Activated T-cell treated with anti-CD3 and anti-CD28 coated beads, Interleukin-2, amount 50 U/mL, for 4 hours (primary cell): ENCODE measurements around the gene KLK1. TPM values are rescaled to one million over a fixed set of nuclear protein-coding genes. Genes with fewer than 3 reads are reported as not detected.
A peak's percentile ranks its signal among the peaks of the same experiment; 100 is the strongest.

Experiments
- ATAC-seq, 2 donors: fragments of 200-7000 bp; cut with Tn5 transposase; one replicate each; pipeline ENCODE4 v1.10.0; 2021
- DNase-seq: peaks from one replicate; pipeline ENCODE4 v3.0.0-alpha.2; 2020
- H3K27me3 Mint-ChIP-seq: one replicate; pipeline ENCODE4 v1.8.0; 2021; ENCODE audit warnings: low read depth, mixed read lengths
- H3K36me3 Mint-ChIP-seq: one replicate; pipeline ENCODE4 v1.8.0; 2022; ENCODE audit warnings: mixed read lengths; ENCODE audit not compliant: insufficient read depth
- H3K4me1 Mint-ChIP-seq: one replicate; pipeline ENCODE4 v1.8.0; 2021; ENCODE audit warnings: low read depth, mixed read lengths
- H3K4me3 Mint-ChIP-seq: one replicate; pipeline ENCODE4 v1.8.0; 2021; ENCODE audit warnings: mild to moderate bottlenecking, moderate library complexity, mixed read lengths
- H3K9me3 Mint-ChIP-seq: one replicate; pipeline ENCODE4 v1.8.0; 2021; ENCODE audit warnings: mixed read lengths
- total RNA-seq, 3 donors: library from RNA; stranded (reverse); gene quantifications; one replicate each; pipeline ENCODE4 v1.2.1, GENCODE V29; 2021

The KLK1 gene
- total RNA-seq, 3 donors from 2014 or later, result 0.58 to 1.1 (median 0.71) TPM

DNA sequence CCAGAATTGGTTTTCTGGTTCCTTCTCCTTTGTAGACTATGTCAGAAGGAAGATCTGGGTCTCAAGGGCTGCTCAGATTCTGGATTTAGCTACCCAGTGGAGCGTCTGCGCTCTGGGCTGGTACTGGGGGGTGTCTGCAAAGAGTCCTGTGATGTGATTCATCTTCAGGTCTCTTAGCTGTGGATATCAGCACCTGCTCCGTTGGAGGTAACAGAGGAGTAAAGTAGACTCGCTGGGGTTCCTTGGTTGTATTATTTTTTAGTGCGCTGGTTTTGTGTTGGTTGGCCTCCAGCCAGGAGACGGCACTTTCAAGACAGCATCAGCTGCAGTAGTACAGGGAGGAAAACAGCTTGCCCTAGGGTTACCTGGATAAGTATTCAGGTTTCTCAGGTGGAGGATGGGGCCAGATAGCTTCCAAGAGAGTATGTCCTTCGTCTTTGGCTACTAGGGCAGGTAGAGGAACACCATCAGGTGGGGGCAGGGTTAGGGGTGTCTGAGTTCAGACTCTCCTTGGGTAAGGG is 20.2 kb upstream of the KLK1 start:
- Mint-ChIP-seq H3K9me3 (peaks cover 16% of the 10 kb centered on the region), H3K27me3 (peaks cover 16% of the 10 kb centered on the region), H3K36me3 (no peaks in the 10 kb centered on the region), H3K4me1 (no peaks in the 10 kb centered on the region), H3K4me3 (no peak overlapping the region)
- DNase-seq, result no peak
- ATAC-seq, result no peak

DNA sequence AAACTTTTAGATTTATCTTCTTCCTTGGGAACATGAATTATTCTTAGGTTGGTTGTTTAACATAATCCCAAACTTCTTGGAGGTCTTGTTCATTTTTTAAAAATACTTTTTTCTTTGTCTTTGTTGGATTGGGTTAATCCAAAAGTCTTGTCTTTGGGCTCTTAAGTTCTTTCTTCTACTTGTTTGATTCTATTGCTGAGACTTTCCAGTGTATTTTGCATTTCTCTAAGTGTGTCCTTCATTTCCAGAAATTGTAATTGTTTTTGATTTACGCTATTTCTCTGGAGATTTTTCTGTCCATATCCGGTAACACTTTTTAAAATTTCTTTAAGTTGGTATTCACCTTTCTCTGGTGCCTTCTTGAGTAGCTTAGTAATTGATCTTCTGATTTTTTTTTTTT is 19.6 kb upstream of the KLK1 start:
- ATAC-seq (no peak), DNase-seq (no peak)
- Mint-ChIP-seq H3K27me3 (peaks cover 15% of the 10 kb centered on the region), H3K4me1 (no peaks in the 10 kb centered on the region), H3K9me3 (peaks cover 16% of the 10 kb centered on the region), H3K4me3 (no peak overlapping the region), H3K36me3 (no peaks in the 10 kb centered on the region)

DNA sequence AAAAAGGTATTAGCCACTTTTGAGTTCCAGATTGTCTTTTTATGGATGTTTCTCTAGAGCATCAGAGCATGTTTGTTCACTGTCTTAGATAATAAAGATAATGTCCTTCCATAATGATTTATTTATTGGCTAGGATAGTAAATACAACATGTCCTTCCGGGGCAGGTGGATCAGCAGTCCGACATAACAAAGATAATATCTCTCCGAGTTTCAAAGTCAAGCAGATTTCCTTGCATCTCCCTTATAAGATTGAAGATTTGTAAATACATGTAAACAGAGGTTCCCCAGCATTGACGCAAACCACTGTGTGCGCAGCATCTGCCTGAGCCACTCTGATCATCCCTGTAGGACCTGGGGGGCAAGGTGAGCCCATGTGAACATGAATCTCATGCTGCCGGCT is 18.5 kb upstream of the KLK1 start:
- Mint-ChIP-seq H3K36me3 (no peaks in the 10 kb centered on the region), H3K9me3 (peaks cover 16% of the 10 kb centered on the region)
- no peak for ATAC-seq

DNA sequence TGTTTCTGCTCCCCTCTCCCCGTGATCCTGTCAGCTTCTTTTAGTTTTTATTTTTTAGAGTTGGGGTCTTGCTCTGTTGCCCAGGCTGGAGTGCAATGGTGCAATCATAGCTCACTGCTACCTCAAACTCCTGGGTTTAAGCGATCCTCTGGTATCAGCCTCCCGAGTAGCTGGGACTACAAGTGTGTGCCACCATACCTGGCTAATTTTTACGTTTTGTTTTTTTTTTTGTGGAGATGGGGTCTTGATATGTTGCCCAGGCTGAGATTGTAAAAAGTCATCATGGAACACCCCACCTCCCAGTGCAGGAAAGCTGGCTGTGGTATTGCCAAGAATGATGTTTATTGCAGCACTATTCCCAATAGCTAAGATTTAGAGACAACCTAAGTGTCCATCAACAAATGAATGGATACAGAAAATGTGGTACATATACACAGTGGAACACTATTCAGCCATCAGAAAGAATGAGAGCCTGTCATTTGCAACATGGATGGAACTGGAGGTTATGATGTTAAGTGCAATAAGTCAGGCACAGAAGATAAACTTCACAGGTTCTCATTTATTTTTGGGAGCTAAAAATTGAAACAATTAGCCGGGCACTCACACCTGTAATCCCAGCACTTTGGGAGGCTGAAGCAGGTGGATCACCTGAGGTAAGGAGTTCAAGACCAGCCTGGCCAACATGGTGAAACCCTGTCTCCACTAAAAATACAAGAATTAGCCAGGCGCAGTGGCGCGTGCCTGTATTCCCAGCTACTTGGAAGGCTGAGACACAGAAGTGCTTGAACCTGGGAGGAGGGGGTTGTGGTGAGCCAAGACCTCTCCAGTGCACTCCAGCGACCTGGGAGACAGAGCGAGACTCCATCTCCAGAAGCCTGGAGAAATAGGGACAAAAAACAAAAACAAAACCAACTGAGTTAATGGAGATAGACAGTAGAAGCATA is 16.4 kb upstream of the KLK1 start:
- Mint-ChIP-seq H3K9me3 (peaks cover 16% of the 10 kb centered on the region), H3K4me3 (no peak overlapping the region), H3K27me3 (peaks cover 29% of the 10 kb centered on the region), H3K36me3 (no peaks in the 10 kb centered on the region), H3K4me1 (peaks cover 9% of the 10 kb centered on the region)
- DNase-seq, result no peak
- no peak for ATAC-seq

More for the DNA sequence above, 18.5 kb upstream of the KLK1 start:
- DNase-seq, result no peak
- Mint-ChIP-seq H3K4me3 (no peak overlapping the region), H3K4me1 (no peaks in the 10 kb centered on the region), H3K27me3 (peaks cover 22% of the 10 kb centered on the region)

DNA sequence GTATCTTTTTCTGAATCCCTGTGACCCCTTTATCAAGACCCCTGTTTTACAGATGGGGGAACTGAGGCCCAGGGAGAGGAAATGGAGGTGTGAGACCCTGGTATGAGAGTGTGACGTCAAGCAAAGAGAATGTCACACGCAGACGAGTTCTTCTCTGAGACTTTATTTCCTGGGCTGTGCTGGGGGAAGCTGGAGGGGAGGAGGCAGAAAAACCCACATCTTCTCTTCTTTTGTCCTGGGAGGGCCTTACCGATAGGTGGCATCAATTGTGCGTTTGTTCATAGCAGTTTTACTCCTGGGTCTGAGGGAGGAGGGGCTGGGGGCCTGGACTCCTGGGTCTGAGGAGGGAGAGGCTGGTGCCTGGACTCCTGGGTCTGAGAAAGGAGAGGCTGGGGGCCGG is 14.7 kb upstream of the KLK1 start:
- Mint-ChIP-seq H3K9me3 (peaks cover 3% of the 10 kb centered on the region), H3K4me1 (peaks cover 9% of the 10 kb centered on the region), H3K4me3 (no peak overlapping the region), H3K27me3 (peaks cover 38% of the 10 kb centered on the region), H3K36me3 (no peaks in the 10 kb centered on the region)
- DNase-seq, result no peak
- no peak for ATAC-seq

DNA sequence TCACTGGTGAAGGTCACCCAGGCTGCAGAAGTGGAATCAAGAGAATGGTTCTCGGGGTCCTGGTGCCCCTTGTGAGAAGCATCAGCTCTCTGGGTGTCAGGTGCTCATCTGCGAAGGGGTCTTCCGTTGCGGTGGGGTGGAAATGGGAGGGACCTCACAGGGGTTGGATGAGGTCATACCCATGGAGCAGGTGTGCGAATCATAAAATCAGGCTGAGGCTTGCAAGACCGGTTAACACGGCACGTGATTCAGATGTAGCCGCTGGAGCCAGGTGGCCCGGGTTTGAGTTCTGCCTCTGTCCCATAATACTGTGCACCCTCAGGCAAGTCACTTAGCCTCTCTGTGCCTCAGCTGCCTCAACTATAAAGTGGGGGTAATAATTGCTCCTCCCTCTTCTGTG is 13.7 kb upstream of the KLK1 start:
- no peak for ATAC-seq
- peak overlapping the region; percentile 48 for H3K4me3 Mint-ChIP-seq
- no peaks in the 10 kb centered on the region for H3K9me3 Mint-ChIP-seq

DNA sequence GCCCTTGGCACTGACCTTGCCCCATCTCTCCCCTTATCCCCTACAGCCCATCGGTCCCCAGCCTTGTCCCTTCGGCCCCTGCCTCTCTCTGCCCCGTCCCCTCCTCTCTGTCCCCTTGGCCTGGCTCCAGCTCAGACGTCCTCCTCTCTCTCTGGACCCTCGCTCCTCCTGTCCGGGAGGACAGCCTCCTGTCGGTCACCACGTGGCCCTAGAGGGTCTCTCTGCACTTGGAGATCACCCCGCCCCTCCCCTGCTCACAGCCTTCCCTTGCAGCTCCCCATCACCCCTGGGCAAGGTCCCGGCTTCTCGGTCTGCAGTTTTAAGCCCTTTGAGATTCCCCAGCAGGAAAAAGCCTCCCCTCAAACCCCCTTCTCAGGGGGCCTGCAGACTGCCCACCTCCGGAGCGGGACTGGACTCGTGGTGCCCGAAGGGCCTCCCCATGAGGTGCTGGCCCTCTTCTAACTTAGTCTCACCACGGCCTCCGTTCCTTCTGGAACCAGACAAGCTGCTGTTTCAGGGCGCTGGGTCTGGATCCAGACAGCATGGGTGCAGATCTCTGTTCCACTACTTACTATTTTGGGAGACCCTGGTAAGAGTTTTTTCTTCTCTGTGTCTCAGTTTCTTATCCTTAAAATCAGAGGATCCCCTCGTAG is 13.1 kb upstream of the KLK1 start:
- DNase-seq (no peak), ATAC-seq (no peak)
- no peaks in the 10 kb centered on the region for H3K9me3 Mint-ChIP-seq
- peak overlapping the region; percentile 79 for H3K4me3 Mint-ChIP-seq
- peaks cover 9% of the 10 kb centered on the region for H3K4me1 Mint-ChIP-seq
- H3K36me3 Mint-ChIP-seq, result no peaks in the 10 kb centered on the region
- H3K27me3 Mint-ChIP-seq, result peaks cover 52% of the 10 kb centered on the region

More for the DNA sequence above, 13.7 kb upstream of the KLK1 start:
- Mint-ChIP-seq H3K36me3 (no peaks in the 10 kb centered on the region), H3K4me1 (peaks cover 9% of the 10 kb centered on the region), H3K27me3 (peaks cover 48% of the 10 kb centered on the region)
- DNase-seq, result no peak

DNA sequence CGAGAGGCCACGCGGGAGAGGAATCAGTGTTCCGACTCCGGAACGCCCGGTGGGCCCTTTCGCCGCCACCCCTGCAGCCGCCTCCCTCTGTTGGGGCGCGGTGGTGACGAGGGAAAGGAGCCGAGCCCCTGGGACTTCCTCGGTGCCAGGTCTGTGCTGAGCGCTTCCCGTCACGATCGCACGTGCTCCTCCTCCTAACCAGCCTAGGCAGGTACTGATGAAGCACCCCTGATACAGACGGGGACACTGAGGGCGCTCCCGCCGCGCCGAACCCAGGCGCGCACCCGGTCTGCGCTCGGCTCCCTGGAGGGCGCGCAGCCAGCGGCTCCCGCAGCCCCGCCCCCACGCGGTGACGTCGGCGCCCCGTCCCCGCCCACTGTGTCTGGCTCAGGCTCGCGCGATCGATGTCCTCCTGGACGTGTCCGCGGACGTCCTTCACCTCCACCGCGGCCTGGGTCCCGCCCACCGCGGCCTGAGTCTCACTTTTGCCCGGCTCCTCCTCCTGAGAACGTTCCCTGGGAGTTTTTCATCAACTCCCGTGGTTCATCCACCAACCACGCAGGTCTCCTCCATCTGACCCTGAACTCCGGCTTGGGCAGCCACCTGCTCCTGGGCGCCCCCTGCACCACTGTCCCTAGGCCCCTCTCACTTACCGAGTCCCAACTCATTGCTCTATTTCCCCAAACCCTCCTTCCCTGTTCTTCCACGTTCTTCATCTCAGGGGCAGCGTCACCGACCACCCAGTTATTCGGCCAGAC is 12.4 kb upstream of the KLK1 start:
- peak; percentile 91 to 93 for ATAC-seq
- Mint-ChIP-seq H3K4me1 (peaks cover 9% of the 10 kb centered on the region), H3K4me3 (peak overlapping the region; percentile 79), H3K9me3 (no peaks in the 10 kb centered on the region), H3K27me3 (peaks cover 59% of the 10 kb centered on the region), H3K36me3 (no peaks in the 10 kb centered on the region)
- DNase-seq, result peak; percentile 55

DNA sequence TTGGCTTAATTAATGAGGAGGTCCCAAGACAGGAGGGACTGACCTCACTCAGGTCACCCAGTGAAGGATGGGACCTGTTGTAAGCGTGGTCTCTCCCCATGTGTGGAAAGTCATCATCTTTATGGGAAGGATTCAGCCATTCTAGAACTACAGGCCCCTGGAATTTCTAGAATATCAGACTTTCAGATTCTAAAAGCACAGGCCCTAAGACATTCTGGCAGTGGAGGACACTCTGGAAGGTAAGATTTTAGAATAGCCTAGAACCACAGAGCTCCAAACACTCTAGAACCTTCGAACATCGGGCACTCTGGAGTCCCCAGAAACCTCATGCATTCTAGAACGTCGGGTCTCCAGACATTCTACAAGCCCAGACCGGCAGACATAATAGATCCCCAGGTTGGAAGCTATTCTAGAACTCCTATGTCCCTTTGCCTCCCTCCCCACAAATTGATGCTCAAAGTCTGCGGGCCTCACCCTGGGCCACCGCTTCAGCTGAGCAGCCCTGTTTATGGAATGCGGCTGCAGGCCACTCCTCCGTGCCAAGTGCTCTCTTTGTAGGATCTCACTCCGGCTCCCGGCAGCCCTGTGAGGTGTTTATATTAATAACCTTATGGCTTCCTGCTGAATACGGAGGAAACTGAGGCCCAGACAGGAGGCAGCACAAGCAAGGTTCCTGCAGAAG is 11.7 kb upstream of the KLK1 start:
- Mint-ChIP-seq H3K27me3 (peaks cover 60% of the 10 kb centered on the region), H3K4me3 (peak overlapping the region; percentile 79), H3K36me3 (no peaks in the 10 kb centered on the region), H3K4me1 (peaks cover 9% of the 10 kb centered on the region), H3K9me3 (no peaks in the 10 kb centered on the region)
- ATAC-seq (peak in 1 of 2 donors; percentile 19), DNase-seq (no peak)

DNA sequence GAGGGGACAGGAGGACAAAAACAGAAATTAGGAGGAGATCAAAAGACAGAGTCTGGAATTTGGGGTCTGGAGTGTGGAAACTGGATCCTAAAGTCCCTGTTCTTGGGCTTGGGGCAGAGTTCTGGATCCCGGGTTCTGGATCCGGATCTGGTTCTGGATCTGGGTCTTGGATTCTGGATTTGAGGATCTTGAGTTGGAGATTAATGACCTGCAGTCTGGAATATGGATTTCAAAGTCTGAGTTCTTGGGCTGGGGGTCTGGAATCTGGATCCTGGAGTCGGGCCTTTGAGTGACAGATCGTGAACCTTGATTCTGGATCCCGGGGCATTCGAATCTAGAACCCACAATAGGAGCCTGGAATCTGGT is 10.2 kb upstream of the KLK1 start:
- DNase-seq (no peak), ATAC-seq (no peak)
- Mint-ChIP-seq H3K4me1 (peaks cover 9% of the 10 kb centered on the region), H3K9me3 (no peaks in the 10 kb centered on the region), H3K4me3 (no peak overlapping the region), H3K27me3 (peaks cover 59% of the 10 kb centered on the region), H3K36me3 (no peaks in the 10 kb centered on the region)

DNA sequence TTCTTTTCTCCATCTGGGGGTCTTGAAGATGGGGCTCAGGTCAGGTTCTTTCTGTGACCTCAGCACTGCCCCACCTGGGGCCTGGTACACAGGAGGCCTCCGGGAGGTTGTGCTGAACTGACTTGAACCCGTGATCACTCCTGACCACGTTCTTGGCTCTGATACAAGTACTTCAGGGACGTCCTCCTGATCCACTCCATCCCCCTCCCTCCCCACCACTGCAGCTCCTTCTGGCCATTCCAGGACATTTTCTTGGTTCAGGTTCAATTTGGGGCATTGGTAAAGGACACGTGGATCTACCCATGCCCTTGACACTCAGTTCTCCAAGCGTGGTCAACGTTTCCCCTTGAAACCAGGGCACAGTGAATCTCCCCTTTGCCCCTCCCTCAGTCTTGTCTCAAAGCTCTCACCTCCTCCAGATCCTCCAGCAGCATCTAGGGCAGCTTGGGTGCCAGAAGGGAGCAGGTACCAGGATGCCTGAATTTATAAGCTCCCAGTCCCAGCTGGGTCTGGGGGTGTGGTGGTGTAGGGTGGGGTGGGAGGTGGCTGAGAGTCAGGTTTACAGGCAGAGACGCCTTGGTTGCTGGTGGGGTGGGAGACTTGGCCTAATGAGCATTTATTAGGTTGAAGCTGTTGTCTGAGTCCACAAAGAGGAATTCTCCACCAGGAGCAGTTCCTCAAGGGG is 9.7 kb upstream of the KLK1 start, which contains the start of gene KLK15:
Gene KLK15, minus strand, starts transcription at position 458 of the 685 bp plus-strand sequence. CDS start 2,082 bp downstream, outside the sequence.
- H3K4me1 Mint-ChIP-seq, result peaks cover 9% of the 10 kb centered on the region

DNA sequence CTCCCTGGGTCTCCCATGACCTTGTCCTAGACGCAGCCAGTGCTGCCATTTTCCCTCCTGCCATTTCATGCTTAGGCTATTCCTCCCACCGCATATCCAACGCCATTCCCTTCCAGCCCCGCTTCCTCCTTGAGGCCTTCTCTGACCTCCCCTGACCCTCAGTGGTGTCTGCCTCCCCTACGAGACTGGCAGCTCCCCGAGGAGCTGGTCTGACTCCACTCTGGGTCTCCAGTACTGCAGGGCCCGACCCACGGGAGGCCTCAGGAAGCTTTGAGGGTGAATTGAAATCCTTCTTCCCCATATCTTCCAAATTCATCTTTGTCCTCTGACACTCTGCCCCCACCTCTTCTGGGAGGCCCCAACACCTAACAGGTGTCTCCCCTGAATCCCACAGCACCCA is 9.1 kb upstream of the KLK1 start:
- Mint-ChIP-seq H3K4me3 (no peak overlapping the region), H3K27me3 (peaks cover 58% of the 10 kb centered on the region), H3K36me3 (no peaks in the 10 kb centered on the region), H3K4me1 (peaks cover 9% of the 10 kb centered on the region), H3K9me3 (no peaks in the 10 kb centered on the region)
- DNase-seq, result no peak
- no peak for ATAC-seq

More for the DNA sequence above, 9.7 kb upstream of the KLK1 start, which contains the start of gene KLK15:
- H3K4me3 Mint-ChIP-seq, result no peak within 1 kb of the TSS
- H3K9me3 Mint-ChIP-seq, result no peaks in the 10 kb centered on the region
- H3K36me3 Mint-ChIP-seq, result no peaks in the 10 kb centered on the region
- no peak for ATAC-seq
- peaks cover 56% of the 10 kb centered on the region for H3K27me3 Mint-ChIP-seq
- no peak for DNase-seq

DNA sequence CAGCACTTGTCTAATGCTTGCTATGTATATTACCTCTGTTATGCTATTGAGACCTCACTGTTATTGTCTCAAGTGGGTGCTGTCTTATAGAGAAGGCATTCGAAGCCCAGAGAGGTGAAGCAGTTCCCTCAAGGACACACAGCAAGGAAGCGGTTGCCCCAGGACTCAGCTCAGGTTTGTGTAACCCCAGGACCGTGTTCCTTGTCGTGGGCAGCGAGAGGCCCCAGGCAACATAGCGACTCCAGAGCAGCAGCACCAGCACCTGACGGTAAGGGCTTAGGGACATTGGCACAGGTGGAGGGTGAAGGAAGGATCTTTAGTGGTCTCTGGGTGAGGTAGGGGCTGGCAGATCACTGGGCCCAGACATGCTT is 7.4 kb upstream of the KLK1 start:
- Mint-ChIP-seq H3K36me3 (no peaks in the 10 kb centered on the region), H3K27me3 (peaks cover 55% of the 10 kb centered on the region), H3K4me3 (no peak overlapping the region), H3K4me1 (peaks cover 4% of the 10 kb centered on the region), H3K9me3 (no peaks in the 10 kb centered on the region)
- DNase-seq (no peak), ATAC-seq (no peak)
